Spleen (tissue), 11 donors: Measurements from ENCODE around the gene PGRMC2. TPM values are rescaled to one million over a fixed set of nuclear protein-coding genes. Genes with fewer than 3 reads are reported as not detected.

ENCODE experiments used
- DNase-seq: peaks from one replicate; pipeline ENCODE4 v3.0.0-alpha.2; 2020
- H3K27ac ChIP-seq, 8 donors: fragments of 200-600 bp; sonication (generic) in 7 of 8; 1 replicate in 4 of 8; 2 replicates in 4 of 8; pipeline versions ENCODE4 v1.5.0 to v1.8.0; 2016 to 2021; ENCODE audit warnings: inconsistent platforms in 4 of 8, mild to moderate bottlenecking in 4 of 8, moderate library complexity in 1 of 8
- H3K27me3 ChIP-seq, 7 donors: fragments of 200-600 bp; sonication (generic) in 6 of 7; replicated peaks in 1 of 7; 1 replicate in 4 of 7; 2 replicates in 3 of 7; pipeline versions ENCODE4 v1.5.0 to v1.8.0; 2016 to 2021; ENCODE audit warnings: inconsistent platforms in 3 of 7, mild to moderate bottlenecking in 1 of 7
- H3K36me3 ChIP-seq, 6 donors: fragments of 200-600 bp; sonication (generic) in 5 of 6; 1 replicate in 4 of 6; 2 replicates in 2 of 6; pipeline versions ENCODE4 v1.5.0 to v1.8.0; 2016 to 2021; ENCODE audit warnings: inconsistent platforms in 2 of 6
- H3K4me1 ChIP-seq, 6 donors: fragments of 200-600 bp; sonication (generic) in 5 of 6; 1 replicate in 3 of 6; 2 replicates in 3 of 6; pipeline versions ENCODE4 v1.5.0 to v1.8.0; 2016 to 2021; ENCODE audit warnings: inconsistent platforms in 3 of 6
- H3K4me3 ChIP-seq, 8 donors: fragments of 200-600 bp; sonication (generic) in 7 of 8; 1 replicate in 4 of 8; 2 replicates in 4 of 8; pipeline versions ENCODE4 v1.5.0 to v1.8.0; 2016 to 2021; ENCODE audit warnings: inconsistent platforms in 4 of 8, mild to moderate bottlenecking in 4 of 8, moderate library complexity in 2 of 8
- H3K9me3 ChIP-seq, 8 donors: fragments of 200-600 bp; sonication (generic) in 7 of 8; 1 replicate in 4 of 8; 2 replicates in 4 of 8; pipeline versions ENCODE4 v1.5.0 to v1.8.0; 2016 to 2021; ENCODE audit warnings: inconsistent platforms in 4 of 8
- CTCF ChIP-seq, 11 experiments: fragments of 200-600 bp in 7 of 11; fragments of 450-650 bp in 4 of 11; sonication (generic) in 4 of 11; IDR thresholded peaks in 8 of 11; conservative IDR thresholded peaks in 3 of 11; 1 replicate in 7 of 11; 2 replicates in 4 of 11; pipeline versions ENCODE4 v1.4.0 to v1.8.0; 2016 to 2021; ENCODE audit warnings: antibody characterized with exemption in 11 of 11, inconsistent platforms in 4 of 11, mild to moderate bottlenecking in 1 of 11
- POLR2A ChIP-seq, 3 donors: fragments of 450-650 bp; IDR thresholded peaks; one replicate each; pipeline ENCODE4 v1.5.1; 2017; ENCODE audit warnings: antibody characterized with exemption in 3 of 3, mild to moderate bottlenecking in 1 of 3
- POLR2AphosphoS5 ChIP-seq, 3 donors: sonication (generic); formaldehyde crosslinking; IDR thresholded peaks; one replicate each; pipeline ENCODE4 v1.5.1; 2017; ENCODE audit warnings: antibody characterized with exemption in 3 of 3
- WGBS, 5 donors: extraction: QIAGEN DNeasy Blood & Tissue Kit in 3 of 5; methylation state at CpG; one replicate each; pipeline versions ENCODE4 v1.1.5 to v1.1.7; 2013 to 2018; 5-methylcytosine and 5-hydroxymethylcytosine counted together
- intact Hi-C: fragments of 100-400 bp; cut with DNase I; formaldehyde crosslinking; loops from one replicate; pipeline ENCODE4 v1.15.0; 2023; ENCODE audit warnings: low total_unique reads
- polyA plus RNA-seq, 3 donors: library from polyadenylated mRNA; stranded (reverse); fragments of 200-250 nt; gene quantifications; one replicate each; pipeline ENCODE4 v1.2.1, GENCODE V29; 2013
- total RNA-seq, 7 donors: library from RNA; depleted of rRNA in 3 of 7; stranded (reverse); fragments of >200 nt in 3 of 7; fragmentation: NEBNext Ultra II Directional in 4 of 7; extraction: Animal tissue kit (Norgen Biotek cat#: 25700) in 4 of 7; gene quantifications; one replicate each; pipeline versions ENCODE4 v1.1.0 to v1.2.1, GENCODE V29; 2016 to 2021
- donor health status: healthy with polysubstance abuse.
- donor health status: DM: no; HTN: no; CAD: no; lungs with moderate emphysema.
- donor health status: DM: no; HTN: no; CAD: no.
- donor health status: Bipolar disorder and iron deficiency.
- donor health status: healthy.
- donor health status: DM: no; HTN: no; CAD: no.
- donor health status: DM: yes; HTN: yes; CAD: no.

PGRMC2 gene
- total and polyA plus RNA-seq, 10 donors = 13.8 to 46.8 (median 29.8) TPM

GRCh38 chr4:128284317-128284716, 3.3 kb downstream of the PGRMC2 start:
- no peak for DNase-seq
- no peak overlapping the region for H3K27ac ChIP-seq
- H3K9me3 ChIP-seq = no peaks in the 10 kb centered on the region
- H3K27me3 ChIP-seq = no peaks in the 10 kb centered on the region
- no peak overlapping the region for H3K4me3 ChIP-seq
- 87 to 100% (median 93%) methylated on average over 1 of the region's 1 CpG for WGBS, 5 donors
- H3K36me3 ChIP-seq = peaks cover 0 to 11% (median 0%) of the 10 kb centered on the region in 6 donors
- intact Hi-C loops = no loop called here
- H3K4me1 ChIP-seq = peaks cover 15 to 72% (median 51%) of the 10 kb centered on the region in 6 donors
- no peak for TF ChIP-seq POLR2AphosphoS5 (IDR thresholded peaks at IDR 0.05)
- TF ChIP-seq POLR2A (IDR thresholded peaks at IDR 0.05) = no peak
- TF ChIP-seq CTCF (IDR thresholded peaks at IDR 0.05 in 8 of 11, conservative IDR thresholded peaks at IDR 0.05 in 3 of 11) = no peak

GRCh38 chr4:128283071-128283470, 4.5 kb downstream of the PGRMC2 start:
- H3K36me3 ChIP-seq = peaks cover 0 to 11% (median 0%) of the 10 kb centered on the region in 6 donors
- no peak for DNase-seq
- no peaks in the 10 kb centered on the region for H3K27me3 ChIP-seq
- H3K27ac ChIP-seq = no peak overlapping the region
- peaks cover 15 to 66% (median 43%) of the 10 kb centered on the region in 6 donors for H3K4me1 ChIP-seq
- no peak overlapping the region for H3K4me3 ChIP-seq
- intact Hi-C loops = no loop called here
- TF ChIP-seq POLR2AphosphoS5 (IDR thresholded peaks at IDR 0.05) = no peak
- TF ChIP-seq CTCF (IDR thresholded peaks at IDR 0.05 in 8 of 11, conservative IDR thresholded peaks at IDR 0.05 in 3 of 11) = no peak
- TF ChIP-seq POLR2A (IDR thresholded peaks at IDR 0.05) = no peak
- H3K9me3 ChIP-seq = no peaks in the 10 kb centered on the region
- 93 to 99% (median 98%) methylated on average over 2 of the region's 2 CpGs for whole genome bisulfite sequencing, 5 donors

- Histone ChIP-seq H3K9me3 (no peaks in the 10 kb centered on the region), H3K36me3 (peaks cover 0 to 11% (median 0%) of the 10 kb centered on the region in 6 donors), H3K4me1 (peaks cover 15 to 66% (median 43%) of the 10 kb centered on the region in 6 donors), H3K27me3 (no peaks in the 10 kb centered on the region), H3K4me3 (no peak overlapping the region), H3K27ac (no peak overlapping the region)
- intact Hi-C loops = no loop called here
- TF ChIP-seq POLR2A (IDR thresholded peaks at IDR 0.05) = no peak
- TF ChIP-seq POLR2AphosphoS5 (IDR thresholded peaks at IDR 0.05) = no peak
- TF ChIP-seq CTCF (IDR thresholded peaks at IDR 0.05 in 8 of 11, conservative IDR thresholded peaks at IDR 0.05 in 3 of 11) = no peak
- DNase-seq = no peak
Measured at GRCh38 chr4:128282516-128282915, 5.1 kb downstream of the PGRMC2 start.

GRCh38 chr4:128281354-128281753, 6.3 kb downstream of the PGRMC2 start:
- TF ChIP-seq POLR2AphosphoS5 (IDR thresholded peaks at IDR 0.05) (no peak), POLR2A (IDR thresholded peaks at IDR 0.05) (no peak), CTCF (IDR thresholded peaks at IDR 0.05 in 8 of 11, conservative IDR thresholded peaks at IDR 0.05 in 3 of 11) (no peak)
- H3K4me3 ChIP-seq = no peak overlapping the region
- H3K4me1 ChIP-seq = peaks cover 15 to 57% (median 37%) of the 10 kb centered on the region in 6 donors
- H3K27me3 ChIP-seq = no peaks in the 10 kb centered on the region
- peaks cover 0 to 11% (median 0%) of the 10 kb centered on the region in 6 donors for H3K36me3 ChIP-seq
- H3K9me3 ChIP-seq = no peaks in the 10 kb centered on the region
- H3K27ac ChIP-seq = no peak overlapping the region
- intact Hi-C loops = no loop called here
- WGBS, 5 donors = 96 to 100% (median 97%) methylated on average over 1 of the region's 1 CpG
- no peak for DNase-seq
